Stimulated activated CD4-positive, alpha-beta T cell treated with anti-CD3 and anti-CD28 coated beads, Interleukin-1b, Interleukin-23, amount 100 ng/mL, for 1 hour (primary cell): Measurements from ENCODE around the gene ANKRD52.

Source experiments
- DNase-seq, 2 donors: peaks; one replicate each; pipeline ENCODE4 v3.0.0-alpha.2; 2020; ENCODE audit warnings: low read depth in 2 of 2

The ANKRD52 gene

GRCh38 chr12:56241424-56242303 lies 16.5 kb downstream of the ANKRD52 start:
- DNase-seq: no peak

- DNase-seq: no peak
Measured at GRCh38 chr12:56237552-56237951, 20.6 kb downstream of the ANKRD52 start.

GRCh38 chr12:56236985-56237384 lies 21.2 kb downstream of the ANKRD52 start:
- DNase-seq: no peak

- no peak for DNase-seq
Measured at GRCh38 chr12:56236091-56236490, 22.1 kb downstream of the ANKRD52 start.

GRCh38 chr12:56234746-56235436 lies 23.3 kb downstream of the ANKRD52 start:
- DNase-seq: no peak

GRCh38 chr12:56231184-56231582 lies 27.0 kb downstream of the ANKRD52 start:
- DNase-seq: no peak

- DNase-seq: no peak
Measured at GRCh38 chr12:56230432-56231183, 27.6 kb downstream of the ANKRD52 start.

- DNase-seq: no peak
Measured at GRCh38 chr12:56229916-56230431, 28.2 kb downstream of the ANKRD52 start, which contains the start of gene SLC39A5. Gene SLC39A5 (plus strand): TSS chr12:56230051. CDS start chr12:56231275, 1,224 bp downstream.

GRCh38 chr12:56229082-56229481 lies 29.1 kb downstream of the ANKRD52 start:
- DNase-seq: no peak

- no peak for DNase-seq
Measured at GRCh38 chr12:56224954-56225353, 33.2 kb downstream of the ANKRD52 start.

- peak; percentile 77 to 83 for DNase-seq
Measured at GRCh38 chr12:56224102-56224701, 34.0 kb downstream of the ANKRD52 start, which contains the start of gene NABP2. Gene NABP2 (plus strand): TSS chr12:56224342. CDS start chr12:56224857, 515 bp downstream.

GRCh38 chr12:56223571-56224101 lies 34.5 kb downstream of the ANKRD52 start:
- DNase-seq: no peak

GRCh38 chr12:56222531-56222895 lies 35.7 kb downstream of the ANKRD52 start:
- no peak for DNase-seq

- DNase-seq: peak; percentile 79 to 84
Measured at GRCh38 chr12:56221757-56222530, 36.2 kb downstream of the ANKRD52 start, which contains the start of gene RNF41. Gene RNF41 (minus strand): TSS chr12:56221922. CDS start chr12:56214047, 7,875 bp downstream.

GRCh38 chr12:56221232-56221756 lies 36.9 kb downstream of the ANKRD52 start:
- no peak for DNase-seq

- no peak for DNase-seq
Measured at GRCh38 chr12:56220611-56221231, 37.5 kb downstream of the ANKRD52 start.

GRCh38 chr12:56219840-56220239 lies 38.3 kb downstream of the ANKRD52 start:
- DNase-seq: no peak

GRCh38 chr12:56216461-56216860 lies 41.7 kb downstream of the ANKRD52 start:
- DNase-seq: no peak

GRCh38 chr12:56213878-56214277 lies 44.3 kb downstream of the ANKRD52 start:
- DNase-seq: no peak

- no peak for DNase-seq
Measured at GRCh38 chr12:56212361-56212760, 45.8 kb downstream of the ANKRD52 start.
